GM21717 (cell line): ENCODE results near the gene LGALS8.
"Not testable (repeated sequence)": the region's sequence is repeated elsewhere in the genome, so short reads cannot be mapped to it uniquely, and the experiment has no call there.

Source experiments
- ATAC-seq: cut with Tn5 transposase; IDR thresholded peaks from one replicate; pipeline ENCODE4 v1.9.1; 2021; ENCODE audit warnings: mild to moderate bottlenecking, moderate library complexity; ENCODE audit not compliant: unreplicated experiment

Gene LGALS8

GRCh38 chr1:236580404-236580803, 56.6 kb downstream of the LGALS8 start:
- not testable (repeated sequence) for ATAC-seq

GRCh38 chr1:236581528-236581927, 57.7 kb downstream of the LGALS8 start:
- ATAC-seq: no peak

DNA sequence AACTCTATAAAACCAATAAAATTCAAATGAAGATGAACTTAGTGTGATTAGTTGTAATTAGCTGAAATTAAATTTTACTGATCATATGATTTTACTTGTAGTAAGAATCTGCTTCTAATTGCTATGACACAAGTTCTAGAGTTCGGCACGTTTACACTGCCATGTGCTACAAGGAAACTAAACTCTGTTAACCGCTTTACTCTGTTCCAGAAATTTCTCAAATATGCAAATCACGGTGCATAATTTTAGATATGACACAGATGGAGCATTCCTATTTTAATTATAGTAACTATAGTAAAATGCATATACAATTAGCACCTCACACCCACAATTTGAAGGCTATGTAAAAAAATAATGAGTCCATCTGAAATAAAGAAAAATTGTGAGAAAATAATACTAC, 65.7 kb downstream of the LGALS8 start:
- ATAC-seq: no peak

GRCh38 chr1:236590553-236591150, 66.9 kb downstream of the LGALS8 start:
- no peak for ATAC-seq

GRCh38 chr1:236602171-236602570, 78.4 kb downstream of the LGALS8 start:
- ATAC-seq: no peak
